GM12892 (cell line): Measurements from ENCODE around the gene TLR10.

ENCODE experiments used
- DNase-seq: peaks from one replicate; pipeline ENCODE4 v3.0.0; 2011; ENCODE audit not compliant: insufficient read length
- FAIRE-seq: peaks from 2 replicates; lab custom pipeline; 2011; peaks lifted over from hg19 to GRCh38; lab: Jason Lieb, UNC
- POLR2A ChIP-seq: IDR thresholded peaks from 2 replicates; pipeline ENCODE4 v1.6.1; 2011; ENCODE audit warnings: low read depth, low read length, control low read depth
- POLR2AphosphoS5 ChIP-seq: IDR thresholded peaks from 2 replicates; pipeline ENCODE4 v1.6.1; 2011; ENCODE audit warnings: low read depth, low read length, control low read depth
- TAF1 ChIP-seq: IDR thresholded peaks from 2 replicates; pipeline ENCODE4 v1.6.1; 2011; ENCODE audit warnings: low read depth, mild to moderate bottlenecking, control low read depth, low read length, borderline replicate concordance

Gene TLR10

GRCh38 chr4:38752941-38753806, 29.6 kb downstream of the TLR10 start:
- DNase-seq, result no peak
- FAIRE-seq, result no peak

GRCh38 chr4:38752372-38752940, 30.3 kb downstream of the TLR10 start:
- FAIRE-seq, result no peak
- TF ChIP-seq TAF1, result no peak
- no peak for TF ChIP-seq POLR2AphosphoS5
- no peak for TF ChIP-seq POLR2A
- DNase-seq, result peak; percentile 32

More at GRCh38 chr4:38752941-38753806, 29.6 kb downstream of the TLR10 start:
- TF ChIP-seq POLR2A, result no peak
- TF ChIP-seq TAF1, result no peak
- TF ChIP-seq POLR2AphosphoS5, result no peak

- FAIRE-seq, result no peak
- TF ChIP-seq POLR2A (no peak), TAF1 (no peak), POLR2AphosphoS5 (no peak)
Measured at GRCh38 chr4:38751341-38752010, 31.3 kb downstream of the TLR10 start.

GRCh38 chr4:38749336-38749735, 33.5 kb downstream of the TLR10 start:
- FAIRE-seq (no peak), DNase-seq (no peak)
- no peak for TF ChIP-seq TAF1
- TF ChIP-seq POLR2AphosphoS5, result no peak
- no peak for TF ChIP-seq POLR2A

More at GRCh38 chr4:38751341-38752010, 31.3 kb downstream of the TLR10 start:
- no peak for DNase-seq

GRCh38 chr4:38747629-38748028, 35.2 kb downstream of the TLR10 start:
- FAIRE-seq (no peak), DNase-seq (no peak)
- TF ChIP-seq TAF1 (no peak), POLR2A (no peak), POLR2AphosphoS5 (no peak)

GRCh38 chr4:38745881-38746280, 36.9 kb downstream of the TLR10 start:
- TF ChIP-seq POLR2AphosphoS5, result no peak
- DNase-seq, result no peak
- FAIRE-seq, result no peak

- TF ChIP-seq POLR2A, result no peak
- TF ChIP-seq TAF1, result no peak
- TF ChIP-seq POLR2AphosphoS5, result no peak
- DNase-seq (no peak), FAIRE-seq (no peak)
Measured at GRCh38 chr4:38743866-38744265, 38.9 kb downstream of the TLR10 start.

- TF ChIP-seq TAF1 (no peak), POLR2AphosphoS5 (no peak), POLR2A (no peak)
- DNase-seq, result no peak
- FAIRE-seq, result no peak
Measured at GRCh38 chr4:38740303-38740702, 42.5 kb downstream of the TLR10 start.

- FAIRE-seq, result no peak
- TF ChIP-seq POLR2AphosphoS5 (no peak), TAF1 (no peak), POLR2A (no peak)
- DNase-seq, result no peak
Measured at GRCh38 chr4:38738940-38739803, 43.6 kb downstream of the TLR10 start.

- DNase-seq (no peak), FAIRE-seq (no peak)
- no peak for TF ChIP-seq TAF1
- no peak for TF ChIP-seq POLR2A
- TF ChIP-seq POLR2AphosphoS5, result no peak
Measured at GRCh38 chr4:38735870-38736269, 46.9 kb downstream of the TLR10 start.

GRCh38 chr4:38734911-38735310, 47.9 kb downstream of the TLR10 start:
- FAIRE-seq (no peak), DNase-seq (no peak)
- no peak for TF ChIP-seq TAF1
- TF ChIP-seq POLR2A, result no peak
- TF ChIP-seq POLR2AphosphoS5, result no peak
